ENCODE results near the gene BCL2. TPM values are rescaled to one million over a fixed set of nuclear protein-coding genes. Genes with fewer than 3 reads are reported as not detected.

The BCL2 gene
- total and polyA plus RNA-seq, 9 donors = 13.7 to 43.9 (median 35.7) TPM

DNA sequence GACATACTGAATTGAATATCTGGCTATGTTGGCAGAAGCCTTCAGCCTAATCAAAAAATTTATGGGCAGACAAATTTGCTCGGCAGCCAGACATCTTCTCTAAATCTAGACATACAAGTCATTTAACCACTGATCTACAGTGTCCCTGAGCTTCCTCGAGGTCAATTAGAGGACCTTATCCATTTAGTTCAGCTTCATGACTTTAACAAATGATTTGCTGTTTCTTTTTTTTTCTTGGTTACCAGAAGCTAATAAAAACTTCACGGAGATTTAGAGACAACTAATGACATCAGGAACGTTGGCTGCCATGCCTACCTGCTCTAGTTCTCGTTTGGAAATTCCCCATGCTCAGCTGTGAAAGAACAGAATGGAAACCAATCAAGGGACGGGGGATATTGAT is 223.8 kb downstream of the BCL2 start:
- Histone ChIP-seq H3K4me1 (ENCODE audit: insufficient read depth) (no peaks in the 10 kb centered on the region), H3K27me3 (no peaks in the 10 kb centered on the region), H3K36me3 (no peaks in the 10 kb centered on the region), H3K4me3 (no peak overlapping the region), H3K27ac (no peak overlapping the region), H3K9me3 (no peaks in the 10 kb centered on the region)
- DNase-seq = no peak
- WGBS, 3 donors = 32 to 42% (median 37%) methylated on average over 6 of the region's 6 CpGs
- TF ChIP-seq, protein P1, sequence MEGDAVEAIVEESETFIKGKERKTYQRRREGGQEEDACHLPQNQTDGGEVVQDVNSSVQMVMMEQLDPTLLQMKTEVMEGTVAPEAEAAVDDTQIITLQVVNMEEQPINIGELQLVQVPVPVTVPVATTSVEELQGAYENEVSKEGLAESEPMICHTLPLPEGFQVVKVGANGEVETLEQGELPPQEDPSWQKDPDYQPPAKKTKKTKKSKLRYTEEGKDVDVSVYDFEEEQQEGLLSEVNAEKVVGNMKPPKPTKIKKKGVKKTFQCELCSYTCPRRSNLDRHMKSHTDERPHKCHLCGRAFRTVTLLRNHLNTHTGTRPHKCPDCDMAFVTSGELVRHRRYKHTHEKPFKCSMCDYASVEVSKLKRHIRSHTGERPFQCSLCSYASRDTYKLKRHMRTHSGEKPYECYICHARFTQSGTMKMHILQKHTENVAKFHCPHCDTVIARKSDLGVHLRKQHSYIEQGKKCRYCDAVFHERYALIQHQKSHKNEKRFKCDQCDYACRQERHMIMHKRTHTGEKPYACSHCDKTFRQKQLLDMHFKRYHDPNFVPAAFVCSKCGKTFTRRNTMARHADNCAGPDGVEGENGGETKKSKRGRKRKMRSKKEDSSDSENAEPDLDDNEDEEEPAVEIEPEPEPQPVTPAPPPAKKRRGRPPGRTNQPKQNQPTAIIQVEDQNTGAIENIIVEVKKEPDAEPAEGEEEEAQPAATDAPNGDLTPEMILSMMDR (IDR thresholded peaks at IDR 0.05) = no peak
- TF ChIP-seq POLR2A (IDR thresholded peaks at IDR 0.05) (no peak), EP300 (IDR thresholded peaks at IDR 0.05) (no peak)
- intact Hi-C loops (cut with DNase I) = loop anchor here in 1 of 4 donors (10.0 kb wide), 1 partner anchor 1319 kb away; no protein-coding TSS in a partner anchor

DNA sequence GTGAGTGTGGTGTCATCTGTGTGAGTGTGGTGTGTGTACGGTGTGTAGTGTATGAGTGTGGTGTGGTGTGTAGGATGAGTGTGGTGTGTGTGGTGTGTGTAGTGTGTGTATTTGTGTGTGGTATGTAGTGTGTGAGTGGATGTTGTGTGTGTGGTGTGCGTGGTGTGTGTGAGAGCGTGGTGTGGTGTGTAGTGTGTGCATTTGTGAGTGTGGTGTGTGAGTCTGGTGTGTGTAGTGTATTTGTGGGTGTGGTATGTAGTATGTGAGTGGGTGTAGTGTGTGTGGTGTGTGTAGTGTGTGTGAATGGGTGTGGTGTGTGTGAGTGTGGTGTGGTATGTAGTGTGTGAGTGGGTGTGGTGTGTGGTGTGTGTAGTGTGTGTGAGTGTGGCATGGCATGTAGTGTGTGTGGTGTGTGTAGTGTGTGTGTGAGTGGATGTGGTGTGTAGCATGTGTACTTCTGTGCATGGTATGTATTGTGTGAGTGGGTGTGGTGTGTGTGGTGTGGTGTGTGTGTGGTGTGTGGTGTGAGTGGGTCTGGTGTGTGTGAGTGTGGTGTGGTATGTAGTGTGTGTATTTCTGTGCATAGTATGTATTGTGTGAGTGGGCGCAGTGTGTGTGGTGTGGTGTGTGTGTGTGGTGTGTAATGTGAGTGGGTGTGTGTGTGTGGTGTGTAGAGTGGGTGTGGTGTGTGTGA is 227.8 kb downstream of the BCL2 start:
- H3K4me1 ChIP-seq (ENCODE audit: insufficient read depth) = no peaks in the 10 kb centered on the region
- H3K4me3 ChIP-seq = no peak overlapping the region
- DNase-seq = no peak
- H3K9me3 ChIP-seq = no peaks in the 10 kb centered on the region
- no peak overlapping the region for H3K27ac ChIP-seq
- H3K36me3 ChIP-seq = no peaks in the 10 kb centered on the region
- H3K27me3 ChIP-seq = no peaks in the 10 kb centered on the region
- TF ChIP-seq POLR2A (IDR thresholded peaks at IDR 0.05) = no peak
- no peak for TF ChIP-seq EP300 (IDR thresholded peaks at IDR 0.05)
- TF ChIP-seq, protein P1 (IDR thresholded peaks at IDR 0.05) = no peak
- WGBS, 3 donors = 95 to 97% (median 95%) methylated on average over 4 of the region's 4 CpGs
- intact Hi-C loops (cut with DNase I) = loop anchor here in 1 of 4 donors (10.0 kb wide), 1 partner anchor 1323 kb away; no protein-coding TSS in a partner anchor

DNA sequence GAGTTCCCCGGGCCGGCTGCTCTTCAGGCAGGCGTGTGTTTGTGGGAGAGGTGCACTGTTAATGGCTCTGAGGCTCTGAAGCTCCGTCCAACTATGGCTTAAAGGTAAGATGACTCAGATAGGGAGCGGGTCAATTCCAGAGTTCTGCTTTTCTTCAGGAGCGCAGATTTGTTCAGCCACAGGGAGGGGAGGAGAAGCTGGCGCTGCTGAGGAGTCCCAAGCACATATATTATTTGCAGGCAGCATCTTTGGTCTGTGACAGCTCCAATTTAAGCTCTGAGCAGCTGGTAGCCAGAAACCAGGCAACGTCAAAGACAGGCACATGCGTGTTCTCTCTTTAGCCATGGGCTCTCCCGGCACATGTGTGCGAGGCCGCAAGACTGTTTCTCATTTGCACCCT is 229.2 kb downstream of the BCL2 start:
- Histone ChIP-seq H3K27ac (no peak overlapping the region), H3K27me3 (no peaks in the 10 kb centered on the region), H3K9me3 (no peaks in the 10 kb centered on the region), H3K4me1 (ENCODE audit: insufficient read depth) (no peaks in the 10 kb centered on the region), H3K4me3 (no peak overlapping the region), H3K36me3 (no peaks in the 10 kb centered on the region)
- intact Hi-C loops (cut with DNase I) = loop anchor here in 1 of 4 donors (10.0 kb wide), 1 partner anchor 1324 kb away; no protein-coding TSS in a partner anchor
- DNase-seq = no peak
- 52 to 75% (median 74%) methylated on average over 12 of the region's 12 CpGs for WGBS, 3 donors
- TF ChIP-seq POLR2A (IDR thresholded peaks at IDR 0.05) (no peak), EP300 (IDR thresholded peaks at IDR 0.05) (no peak)
- TF ChIP-seq, protein P1 (IDR thresholded peaks at IDR 0.05) = no peak

DNA sequence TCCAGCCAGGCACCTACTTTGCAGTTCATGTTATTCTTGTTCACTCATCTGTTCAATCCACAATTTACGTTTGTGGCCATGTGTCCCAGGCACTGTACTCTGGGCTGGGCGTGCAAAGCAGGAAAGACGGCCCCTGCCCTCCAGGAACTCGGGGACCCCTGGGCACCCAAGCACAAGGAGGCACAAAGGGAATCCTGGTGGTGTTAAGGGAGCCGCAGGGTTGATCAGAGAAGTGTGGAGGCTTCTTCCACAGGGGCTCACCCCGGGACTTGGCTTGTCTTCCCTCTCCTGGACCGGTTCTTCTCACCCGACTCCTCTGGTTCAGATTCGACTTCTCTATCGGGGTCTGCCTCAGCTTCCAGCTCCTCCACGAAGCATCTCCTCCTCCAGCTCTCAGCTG is 230.5 kb downstream of the BCL2 start:
- Histone ChIP-seq H3K36me3 (no peaks in the 10 kb centered on the region), H3K9me3 (no peaks in the 10 kb centered on the region), H3K27ac (no peak overlapping the region), H3K4me3 (no peak overlapping the region), H3K4me1 (ENCODE audit: insufficient read depth) (no peaks in the 10 kb centered on the region), H3K27me3 (no peaks in the 10 kb centered on the region)
- TF ChIP-seq POLR2A (IDR thresholded peaks at IDR 0.05) (no peak), EP300 (IDR thresholded peaks at IDR 0.05) (no peak)
- TF ChIP-seq, protein P1 (IDR thresholded peaks at IDR 0.05) = no peak
- intact Hi-C loops (cut with DNase I) = no loop called here
- WGBS, 3 donors = 83 to 88% (median 88%) methylated on average over 11 of the region's 11 CpGs
- no peak for DNase-seq

Data from ovary (tissue), 9 donors.